Measurements from ENCODE around the gene MYO1D.

DNA sequence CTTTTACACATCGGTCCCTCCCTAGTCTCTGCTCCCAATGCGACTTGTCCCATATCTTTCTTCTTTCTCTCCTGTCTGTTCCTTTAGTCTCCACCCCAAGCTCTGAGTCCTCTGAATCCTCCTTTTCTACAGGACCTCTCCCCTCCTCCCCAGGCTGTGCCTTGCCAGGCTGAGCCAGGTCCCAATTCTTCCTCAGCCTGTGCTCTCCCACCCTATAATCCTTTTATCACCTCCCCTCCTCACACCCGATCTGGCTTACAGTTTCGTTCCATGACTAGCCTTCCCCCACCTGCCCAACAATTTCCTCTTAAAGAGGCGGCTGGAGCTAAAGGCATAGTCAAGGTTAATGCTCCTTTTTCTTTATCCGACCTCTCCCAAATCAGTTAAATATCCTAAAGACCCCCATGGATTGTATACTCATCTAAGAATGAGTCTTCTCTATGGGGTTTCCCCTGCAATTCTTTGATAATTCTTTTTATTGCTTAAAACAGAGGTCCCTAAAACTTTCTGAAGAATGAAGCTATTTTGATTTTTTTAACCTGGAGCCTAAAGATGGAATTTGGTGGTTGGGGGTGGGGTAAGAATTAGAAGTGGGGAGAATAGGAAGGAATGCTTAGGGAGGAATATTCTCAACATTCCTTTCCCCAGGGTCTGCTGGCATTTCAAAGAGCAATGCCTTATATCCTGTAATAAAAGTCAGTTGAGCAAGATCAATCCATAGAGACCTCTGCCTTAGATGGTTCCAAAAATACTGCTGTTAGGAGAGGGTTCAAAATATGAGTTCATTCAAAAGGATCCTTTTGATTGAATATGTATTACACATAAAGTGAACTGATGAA lies 102.8 kb downstream of the MYO1D start:
- TF ChIP-seq, protein P1, sequence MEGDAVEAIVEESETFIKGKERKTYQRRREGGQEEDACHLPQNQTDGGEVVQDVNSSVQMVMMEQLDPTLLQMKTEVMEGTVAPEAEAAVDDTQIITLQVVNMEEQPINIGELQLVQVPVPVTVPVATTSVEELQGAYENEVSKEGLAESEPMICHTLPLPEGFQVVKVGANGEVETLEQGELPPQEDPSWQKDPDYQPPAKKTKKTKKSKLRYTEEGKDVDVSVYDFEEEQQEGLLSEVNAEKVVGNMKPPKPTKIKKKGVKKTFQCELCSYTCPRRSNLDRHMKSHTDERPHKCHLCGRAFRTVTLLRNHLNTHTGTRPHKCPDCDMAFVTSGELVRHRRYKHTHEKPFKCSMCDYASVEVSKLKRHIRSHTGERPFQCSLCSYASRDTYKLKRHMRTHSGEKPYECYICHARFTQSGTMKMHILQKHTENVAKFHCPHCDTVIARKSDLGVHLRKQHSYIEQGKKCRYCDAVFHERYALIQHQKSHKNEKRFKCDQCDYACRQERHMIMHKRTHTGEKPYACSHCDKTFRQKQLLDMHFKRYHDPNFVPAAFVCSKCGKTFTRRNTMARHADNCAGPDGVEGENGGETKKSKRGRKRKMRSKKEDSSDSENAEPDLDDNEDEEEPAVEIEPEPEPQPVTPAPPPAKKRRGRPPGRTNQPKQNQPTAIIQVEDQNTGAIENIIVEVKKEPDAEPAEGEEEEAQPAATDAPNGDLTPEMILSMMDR (IDR thresholded peaks at IDR 0.05), result no peak
- TF ChIP-seq POLR2A (IDR thresholded peaks at IDR 0.05) (no peak), POLR2AphosphoS5 (IDR thresholded peaks at IDR 0.05) (no peak)
